SK-N-SH treated with all-trans-retinoic acid at 6 μM for 48 hours (cell line): ENCODE results near the gene DPP10.

Experiments
- ISL1 ChIP-seq: fragments of 250-450 bp; sonication (Bioruptor Pico); IDR thresholded peaks from 2 replicates; pipeline ENCODE4 v2.1.2; 2022; ENCODE audit warnings: mild to moderate bottlenecking, moderate library complexity
- TCF4 ChIP-seq: fragments of 250-450 bp; sonication (Bioruptor Pico); IDR thresholded peaks from 2 replicates; pipeline ENCODE4 v1.8.0; 2021; ENCODE audit warnings: mild to moderate bottlenecking, moderate library complexity, borderline replicate concordance
- TSHZ2 ChIP-seq: fragments of 250-450 bp; sonication (Bioruptor Pico); IDR thresholded peaks from 2 replicates; pipeline ENCODE4 v1.5.0; 2020; ENCODE audit warnings: mild to moderate bottlenecking, moderate library complexity

GRCh38 chr2:115560666-115561065 is 1118.2 kb downstream of the DPP10 start:
- no peak for TF ChIP-seq ISL1 (CRISPR knock-in tag)
- TF ChIP-seq TCF4 (CRISPR knock-in tag) = no peak
- TF ChIP-seq TSHZ2 = no peak
